ENCODE data around the gene LKAAEAR1.

LKAAEAR1 gene

DNA sequence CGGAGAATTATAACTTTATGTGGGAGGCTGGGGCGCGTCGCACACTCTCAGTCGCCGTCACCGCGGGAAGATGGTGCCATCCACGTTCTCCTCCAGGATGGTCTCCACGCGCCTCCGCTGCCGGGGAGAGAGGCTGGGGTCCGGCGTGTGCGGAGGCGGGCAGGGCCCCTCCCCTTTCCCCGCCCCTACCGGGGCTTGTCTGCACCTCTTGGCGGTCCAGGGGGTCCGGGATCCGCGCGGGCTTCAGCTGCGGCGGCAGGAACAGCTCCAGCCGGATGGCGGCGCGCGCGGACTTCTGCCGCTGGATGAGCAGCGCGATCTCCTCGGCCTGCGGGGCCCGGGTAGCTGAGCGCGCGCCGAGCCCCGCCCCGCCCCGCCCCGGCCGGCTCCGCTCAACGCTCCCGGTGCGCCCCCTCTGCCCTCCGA, 807 bp downstream of the LKAAEAR1 start:
- peak overlapping the region; percentile 15 for H3K4me3 ChIP-seq (ENCODE audit: low read length)
- TF ChIP-seq, protein P1, sequence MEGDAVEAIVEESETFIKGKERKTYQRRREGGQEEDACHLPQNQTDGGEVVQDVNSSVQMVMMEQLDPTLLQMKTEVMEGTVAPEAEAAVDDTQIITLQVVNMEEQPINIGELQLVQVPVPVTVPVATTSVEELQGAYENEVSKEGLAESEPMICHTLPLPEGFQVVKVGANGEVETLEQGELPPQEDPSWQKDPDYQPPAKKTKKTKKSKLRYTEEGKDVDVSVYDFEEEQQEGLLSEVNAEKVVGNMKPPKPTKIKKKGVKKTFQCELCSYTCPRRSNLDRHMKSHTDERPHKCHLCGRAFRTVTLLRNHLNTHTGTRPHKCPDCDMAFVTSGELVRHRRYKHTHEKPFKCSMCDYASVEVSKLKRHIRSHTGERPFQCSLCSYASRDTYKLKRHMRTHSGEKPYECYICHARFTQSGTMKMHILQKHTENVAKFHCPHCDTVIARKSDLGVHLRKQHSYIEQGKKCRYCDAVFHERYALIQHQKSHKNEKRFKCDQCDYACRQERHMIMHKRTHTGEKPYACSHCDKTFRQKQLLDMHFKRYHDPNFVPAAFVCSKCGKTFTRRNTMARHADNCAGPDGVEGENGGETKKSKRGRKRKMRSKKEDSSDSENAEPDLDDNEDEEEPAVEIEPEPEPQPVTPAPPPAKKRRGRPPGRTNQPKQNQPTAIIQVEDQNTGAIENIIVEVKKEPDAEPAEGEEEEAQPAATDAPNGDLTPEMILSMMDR (conservative IDR thresholded peaks at IDR 0.05; ENCODE audit: low read depth, low read length): peak; percentile 51
- no peak for DNase-seq (ENCODE audit: low read depth)

- TF ChIP-seq, protein P1 (conservative IDR thresholded peaks at IDR 0.05; ENCODE audit: low read depth, low read length): no peak
- no peak for DNase-seq (ENCODE audit: low read depth)
- H3K4me3 ChIP-seq (ENCODE audit: low read length): no peak overlapping the region
Measured at GRCh38 chr20:64082820-64083377, 1.3 kb downstream of the LKAAEAR1 start.

GRCh38 chr20:64082126-64082731, 2.0 kb downstream of the LKAAEAR1 start:
- no peak for DNase-seq (ENCODE audit: low read depth)
- no peak overlapping the region for H3K4me3 ChIP-seq (ENCODE audit: low read length)
- TF ChIP-seq, protein P1 (conservative IDR thresholded peaks at IDR 0.05; ENCODE audit: low read depth, low read length): no peak

- TF ChIP-seq, protein P1 (conservative IDR thresholded peaks at IDR 0.05; ENCODE audit: low read depth, low read length): no peak
- H3K4me3 ChIP-seq (ENCODE audit: low read length): no peak overlapping the region
- DNase-seq (ENCODE audit: low read depth): no peak
Measured at GRCh38 chr20:64081624-64081964, 2.6 kb downstream of the LKAAEAR1 start.

DNA sequence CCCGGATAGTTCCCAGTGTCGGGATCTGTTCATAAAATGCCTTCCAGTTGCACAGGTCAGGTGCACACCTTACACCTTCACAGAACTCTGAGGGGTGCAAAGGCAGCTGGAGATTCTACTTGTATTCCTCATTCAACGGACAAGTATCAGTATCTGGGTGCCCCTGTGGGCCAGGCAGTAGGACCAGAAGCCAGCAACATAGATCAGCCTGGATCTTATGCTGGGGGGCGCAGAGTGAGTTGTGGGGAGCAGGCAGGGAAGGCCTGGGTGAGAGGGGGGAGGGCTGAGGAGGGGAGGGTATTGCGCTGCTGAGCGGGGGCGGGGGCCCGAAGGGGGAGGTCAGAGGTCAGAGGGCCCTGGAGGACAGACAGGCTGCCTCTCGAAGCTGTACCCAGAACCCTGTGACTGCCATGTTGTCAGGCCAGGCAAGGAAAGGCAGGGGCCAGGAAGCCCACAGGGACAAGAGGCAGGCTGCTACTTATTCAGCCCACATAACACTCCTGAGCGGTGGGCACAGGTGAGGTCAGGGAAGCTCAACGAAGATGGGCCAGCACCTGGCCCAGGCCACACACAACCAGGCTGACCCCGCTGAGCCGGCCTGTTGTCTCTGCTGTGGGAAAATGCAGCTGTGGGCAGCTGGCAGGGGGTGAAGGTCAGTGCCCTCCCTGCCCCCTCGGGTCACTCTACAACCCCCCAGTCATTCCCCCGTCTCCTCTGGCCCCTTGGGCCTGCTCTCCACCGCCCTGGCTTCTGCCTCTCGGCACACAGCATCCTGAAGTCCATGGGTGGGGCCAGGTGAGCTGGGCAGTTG, 3.2 kb downstream of the LKAAEAR1 start:
- DNase-seq (ENCODE audit: low read depth): no peak
- TF ChIP-seq, protein P1 (conservative IDR thresholded peaks at IDR 0.05; ENCODE audit: low read depth, low read length): no peak
- no peak overlapping the region for H3K4me3 ChIP-seq (ENCODE audit: low read length)

DNA sequence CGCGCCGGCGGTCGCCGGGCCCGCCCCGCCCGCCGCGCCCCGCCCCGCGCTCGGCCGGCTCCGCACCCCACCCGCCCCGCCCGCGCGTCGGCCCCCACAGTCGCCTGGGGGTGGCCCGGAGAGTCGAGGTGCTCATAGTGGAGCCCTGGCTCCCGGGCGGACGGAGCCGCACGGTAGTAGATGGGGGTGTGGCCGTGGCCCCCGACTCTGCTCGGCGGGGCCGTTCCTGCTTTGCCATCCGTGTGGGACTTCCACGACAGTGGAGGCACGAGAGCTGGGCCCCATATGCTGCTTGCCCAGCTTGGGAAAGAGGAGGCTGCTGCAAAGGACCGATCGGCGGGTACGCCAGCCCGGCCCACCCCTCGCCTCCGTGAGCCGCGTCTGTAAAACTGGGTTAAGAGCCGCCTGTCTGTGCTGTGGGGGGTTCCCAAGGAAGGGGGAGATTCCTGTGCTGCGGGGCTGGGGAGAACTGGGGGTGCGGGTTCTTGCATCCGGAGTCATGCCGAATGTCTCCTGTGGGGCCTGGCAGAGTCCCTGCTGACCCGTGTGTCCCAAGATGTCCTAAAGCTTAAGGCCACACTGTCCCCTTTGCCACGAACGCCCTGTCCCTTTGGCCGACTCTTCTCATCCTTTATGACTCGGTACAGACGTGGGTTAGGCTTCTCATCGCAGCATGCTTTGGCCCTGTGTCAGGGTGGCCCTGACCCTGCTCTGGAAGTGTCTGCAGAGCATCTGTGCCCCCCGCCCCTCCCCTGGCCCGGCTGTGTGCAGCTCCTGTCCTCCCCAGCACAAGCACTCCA, 4.0 kb downstream of the LKAAEAR1 start, which contains the start of gene OPRL1:
TSS of gene OPRL1 (plus strand) at position 70 of the 800 bp plus-strand sequence. CDS start 12,639 bp downstream, outside the sequence.
- TF ChIP-seq, protein P1 (conservative IDR thresholded peaks at IDR 0.05; ENCODE audit: low read depth, low read length): no peak
- peak within 1 kb of the TSS; percentile 57 for H3K4me3 ChIP-seq (ENCODE audit: low read length)

More for the DNA sequence above, 4.0 kb downstream of the LKAAEAR1 start, which contains the start of gene OPRL1:
- no peak for DNase-seq (ENCODE audit: low read depth)
